Left lung (tissue), 10 donors: ENCODE data around the gene SLC18A3. TPM values are rescaled to one million over a fixed set of nuclear protein-coding genes. Genes with fewer than 3 reads are reported as not detected.

ENCODE experiments used
- ATAC-seq: fragments of 200-7000 bp; cut with Tn5 transposase; one replicate; pipeline ENCODE4 v1.9.1; 2020; ENCODE audit warnings: moderate library complexity
- DNase-seq, 4 donors: peaks; one replicate each; pipeline ENCODE4 v3.0.0-alpha.2; 2013 to 2020
- H3K27ac ChIP-seq, 2 donors: fragments of 200-600 bp; sonication (generic) in 1 of 2; one replicate each; pipeline versions ENCODE4 v1.5.0 to v1.8.0; 2020 to 2021
- H3K27me3 ChIP-seq, 2 donors: fragments of 200-600 bp; sonication (generic) in 1 of 2; one replicate each; pipeline versions ENCODE4 v1.5.0 to v1.8.0; 2020 to 2021
- H3K36me3 ChIP-seq, 2 donors: fragments of 200-600 bp; sonication (generic) in 1 of 2; one replicate each; pipeline versions ENCODE4 v1.5.0 to v1.8.0; 2020 to 2021
- H3K4me1 ChIP-seq, 2 donors: fragments of 200-600 bp; one replicate each; pipeline ENCODE4 v1.8.0; 2021
- H3K4me3 ChIP-seq, 2 donors: fragments of 200-600 bp; sonication (generic) in 1 of 2; one replicate each; pipeline versions ENCODE4 v1.5.0 to v1.8.0; 2020 to 2021; ENCODE audit warnings: mild to moderate bottlenecking in 1 of 2
- H3K9me3 ChIP-seq, 2 donors: fragments of 200-600 bp; sonication (generic) in 1 of 2; one replicate each; pipeline versions ENCODE4 v1.5.0 to v1.8.0; 2020 to 2021
- intact Hi-C, 2 donors: fragments of 100-400 bp; cut with DNase I; formaldehyde crosslinking; loops; one replicate each; pipeline versions ENCODE4 v1.11.2 to v1.14.2; 2022
- polyA plus RNA-seq, 6 donors: library from polyadenylated mRNA; unstranded; fragments of 120-200 nt; gene quantifications; one replicate each; pipeline ENCODE4 v1.2.1, GENCODE V29; 2013; ENCODE audit not compliant: insufficient read length in 6 of 6
- total RNA-seq, 2 donors: library from RNA; stranded (reverse); fragmentation: NEBNext Ultra II Directional; extraction: Animal tissue kit (Norgen Biotek cat#: 25700); gene quantifications; one replicate each; pipeline ENCODE4 v1.2.1, GENCODE V29; 2021
- TF ChIP-seq, protein P1 (sequence below), 2 donors: fragments of 200-600 bp; sonication (generic) in 1 of 2; IDR thresholded peaks; one replicate each; pipeline versions ENCODE4 v1.5.0 to v1.8.0; 2021; ENCODE audit warnings: antibody characterized with exemption in 2 of 2
- donor health status: DM: no; HTN: yes; CAD: no.
- donor health status: DM: no; HTN: no; CAD: no.

The SLC18A3 gene
- total and polyA plus RNA-seq, 8 donors, result not detected

DNA sequence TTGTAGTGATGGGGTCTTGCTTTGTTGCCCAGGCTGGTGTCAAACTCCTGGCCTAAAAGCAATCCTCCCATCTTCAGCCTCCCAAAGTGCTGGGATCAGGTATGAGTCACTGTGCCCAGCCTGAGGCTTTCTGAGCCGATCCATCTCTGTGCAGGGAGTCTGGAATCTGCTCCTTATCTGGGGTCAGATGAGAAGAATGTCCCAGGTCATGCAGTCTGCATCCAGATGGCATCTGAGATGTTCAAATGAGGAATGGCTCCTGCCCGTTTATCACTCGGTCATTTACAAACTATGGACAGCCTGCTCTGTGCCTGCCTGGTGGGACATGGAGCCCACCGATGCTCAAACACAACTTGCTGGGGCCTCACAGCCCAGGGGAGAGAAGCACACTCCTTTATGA is 11.1 kb upstream of the SLC18A3 start:
- DNase-seq (no peak), ATAC-seq (no peak)
- no peaks in the 10 kb centered on the region for H3K9me3 ChIP-seq
- H3K36me3 ChIP-seq, result no peaks in the 10 kb centered on the region
- TF ChIP-seq, protein P1, sequence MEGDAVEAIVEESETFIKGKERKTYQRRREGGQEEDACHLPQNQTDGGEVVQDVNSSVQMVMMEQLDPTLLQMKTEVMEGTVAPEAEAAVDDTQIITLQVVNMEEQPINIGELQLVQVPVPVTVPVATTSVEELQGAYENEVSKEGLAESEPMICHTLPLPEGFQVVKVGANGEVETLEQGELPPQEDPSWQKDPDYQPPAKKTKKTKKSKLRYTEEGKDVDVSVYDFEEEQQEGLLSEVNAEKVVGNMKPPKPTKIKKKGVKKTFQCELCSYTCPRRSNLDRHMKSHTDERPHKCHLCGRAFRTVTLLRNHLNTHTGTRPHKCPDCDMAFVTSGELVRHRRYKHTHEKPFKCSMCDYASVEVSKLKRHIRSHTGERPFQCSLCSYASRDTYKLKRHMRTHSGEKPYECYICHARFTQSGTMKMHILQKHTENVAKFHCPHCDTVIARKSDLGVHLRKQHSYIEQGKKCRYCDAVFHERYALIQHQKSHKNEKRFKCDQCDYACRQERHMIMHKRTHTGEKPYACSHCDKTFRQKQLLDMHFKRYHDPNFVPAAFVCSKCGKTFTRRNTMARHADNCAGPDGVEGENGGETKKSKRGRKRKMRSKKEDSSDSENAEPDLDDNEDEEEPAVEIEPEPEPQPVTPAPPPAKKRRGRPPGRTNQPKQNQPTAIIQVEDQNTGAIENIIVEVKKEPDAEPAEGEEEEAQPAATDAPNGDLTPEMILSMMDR (IDR thresholded peaks at IDR 0.05), result no peak
- no peaks in the 10 kb centered on the region for H3K4me1 ChIP-seq
- no peak overlapping the region for H3K4me3 ChIP-seq
- intact Hi-C loops, result no loop called here
- peaks cover 0 to 45% of the 10 kb centered on the region in 2 donors for H3K27me3 ChIP-seq
- H3K27ac ChIP-seq, result no peak overlapping the region

DNA sequence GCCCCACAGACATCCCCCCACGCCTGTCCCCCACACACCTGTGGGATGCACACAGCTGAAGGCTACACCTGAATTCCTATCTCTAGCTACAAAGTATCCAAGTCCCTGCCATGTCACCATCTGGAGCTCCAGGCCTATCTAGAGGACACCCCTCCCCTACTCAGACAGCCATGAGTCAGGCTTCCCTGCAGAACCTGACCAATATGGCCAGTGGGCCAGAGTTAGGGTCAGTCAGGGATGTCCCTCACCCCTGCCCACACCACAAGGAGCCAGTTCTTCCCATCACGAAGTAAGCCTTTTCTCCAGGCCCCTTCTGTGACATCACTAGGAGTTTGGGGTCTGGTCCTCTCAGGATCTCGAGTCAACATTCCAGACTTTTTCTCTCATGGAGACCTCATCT is 10.6 kb upstream of the SLC18A3 start:
- Histone ChIP-seq H3K36me3 (no peaks in the 10 kb centered on the region), H3K27me3 (peaks cover 0 to 51% of the 10 kb centered on the region in 2 donors), H3K9me3 (no peaks in the 10 kb centered on the region), H3K4me1 (no peaks in the 10 kb centered on the region), H3K27ac (no peak overlapping the region), H3K4me3 (no peak overlapping the region)
- ATAC-seq (no peak), DNase-seq (no peak)
- TF ChIP-seq, protein P1 (IDR thresholded peaks at IDR 0.05), result no peak
- intact Hi-C loops, result no loop called here

DNA sequence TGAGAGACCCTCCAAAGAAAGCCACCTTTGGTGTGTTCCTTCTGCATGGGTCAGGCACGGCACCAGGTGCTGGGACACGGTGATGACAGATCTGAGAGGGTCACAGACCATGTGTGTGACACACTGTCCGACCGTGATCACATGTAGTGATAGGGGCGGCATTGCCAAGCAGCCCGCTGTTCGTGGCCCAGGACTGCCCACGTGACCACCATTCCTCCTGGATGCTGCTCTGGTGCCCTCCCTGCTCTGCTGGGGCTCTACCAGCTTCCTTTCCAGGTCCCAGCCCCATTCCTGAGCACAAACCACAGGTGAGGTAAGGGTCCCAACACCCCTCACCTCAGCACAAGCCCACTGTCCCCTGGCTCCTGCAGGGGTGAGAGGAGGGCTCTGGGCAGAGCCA is 10.1 kb upstream of the SLC18A3 start:
- DNase-seq, result no peak
- no peak for ATAC-seq
- H3K4me3 ChIP-seq, result no peak overlapping the region
- no peaks in the 10 kb centered on the region for H3K9me3 ChIP-seq
- no peaks in the 10 kb centered on the region for H3K4me1 ChIP-seq
- H3K36me3 ChIP-seq, result no peaks in the 10 kb centered on the region
- peaks cover 0 to 56% of the 10 kb centered on the region in 2 donors for H3K27me3 ChIP-seq
- no peak overlapping the region for H3K27ac ChIP-seq
- intact Hi-C loops, result no loop called here
- TF ChIP-seq, protein P1 (IDR thresholded peaks at IDR 0.05), result no peak

DNA sequence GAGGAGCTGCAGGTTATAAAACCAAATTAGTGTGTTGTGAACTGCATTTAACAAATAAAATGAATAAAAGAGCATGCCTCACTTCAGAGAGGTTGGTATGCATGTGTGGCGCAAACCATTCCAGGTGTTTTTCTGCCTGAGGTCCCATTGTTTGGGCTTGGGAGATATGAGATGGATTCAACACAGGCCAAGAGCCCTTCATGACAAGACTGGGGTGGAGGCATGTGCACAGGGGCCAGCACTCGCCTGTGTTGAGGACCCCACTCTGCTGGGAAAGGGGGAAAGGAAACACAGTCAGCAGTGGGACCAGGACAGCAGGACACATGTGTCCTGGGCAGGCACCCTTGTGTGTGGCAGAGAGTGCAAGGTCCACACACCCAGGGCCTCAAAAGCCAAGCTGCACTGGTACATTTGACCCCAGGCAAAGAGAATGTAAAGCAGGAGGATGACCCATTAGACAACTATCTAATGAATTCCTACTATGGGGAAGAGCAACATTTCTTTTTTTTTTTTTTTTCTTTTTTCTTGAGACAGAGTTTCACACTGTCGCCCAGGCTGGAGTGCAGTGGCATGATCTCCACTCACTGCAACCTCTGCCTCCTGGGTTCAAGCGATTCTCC is 9.2 kb upstream of the SLC18A3 start:
- Histone ChIP-seq H3K4me3 (no peak overlapping the region), H3K27ac (no peak overlapping the region), H3K9me3 (no peaks in the 10 kb centered on the region), H3K27me3 (peaks cover 0 to 64% of the 10 kb centered on the region in 2 donors), H3K36me3 (no peaks in the 10 kb centered on the region), H3K4me1 (no peaks in the 10 kb centered on the region)
- ATAC-seq (no peak), DNase-seq (no peak)
- intact Hi-C loops, result no loop called here
- TF ChIP-seq, protein P1 (IDR thresholded peaks at IDR 0.05), result no peak

DNA sequence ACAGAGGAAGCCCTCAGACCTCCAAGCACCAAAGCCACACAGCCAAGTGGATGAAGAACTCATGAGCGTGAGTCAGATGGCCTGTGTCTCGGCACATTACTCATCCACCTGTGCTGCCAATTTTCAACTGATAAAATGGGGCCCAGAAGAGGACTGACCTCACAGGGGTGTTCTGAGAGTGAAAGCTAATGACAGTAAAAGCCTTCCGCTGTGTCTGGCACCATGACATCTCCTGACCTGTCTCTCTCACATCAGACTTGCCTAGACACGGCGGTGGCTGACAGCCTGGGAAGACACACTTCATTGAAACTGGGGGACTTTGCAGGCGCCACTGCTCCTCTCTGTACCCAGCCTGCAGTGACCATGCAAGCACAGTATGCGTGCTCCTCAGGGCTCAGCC is 8.3 kb upstream of the SLC18A3 start:
- Histone ChIP-seq H3K27ac (no peak overlapping the region), H3K9me3 (no peaks in the 10 kb centered on the region), H3K4me1 (peaks cover 0 to 3% of the 10 kb centered on the region in 2 donors), H3K4me3 (no peak overlapping the region), H3K27me3 (peaks cover 0 to 70% of the 10 kb centered on the region in 2 donors), H3K36me3 (no peaks in the 10 kb centered on the region)
- intact Hi-C loops, result no loop called here
- no peak for DNase-seq
- TF ChIP-seq, protein P1 (IDR thresholded peaks at IDR 0.05), result no peak
- ATAC-seq, result peak; percentile 20
